Fibroblast of mammary gland (primary cell): Measurements from ENCODE around the gene CTSE.
A peak's percentile ranks its signal among the peaks of the same experiment; 100 is the strongest.

Source experiments
- DNase-seq: peaks from one replicate; pipeline ENCODE4 v3.0.0-alpha.2; 2010; ENCODE audit warnings: low read depth
- H3K4me3 ChIP-seq: 2 replicates; pipeline ENCODE4 v1.5.1; 2011; ENCODE audit warnings: low read depth, mild to moderate bottlenecking, low read length, moderate library complexity; ENCODE audit not compliant: control insufficient read depth
- TF ChIP-seq, protein P1 (sequence below): conservative IDR thresholded peaks from 2 replicates; pipeline ENCODE4 v1.5.1; 2011; ENCODE audit warnings: low read depth, low read length, inconsistent platforms; ENCODE audit not compliant: control insufficient read depth, insufficient read depth

CTSE gene

DNA sequence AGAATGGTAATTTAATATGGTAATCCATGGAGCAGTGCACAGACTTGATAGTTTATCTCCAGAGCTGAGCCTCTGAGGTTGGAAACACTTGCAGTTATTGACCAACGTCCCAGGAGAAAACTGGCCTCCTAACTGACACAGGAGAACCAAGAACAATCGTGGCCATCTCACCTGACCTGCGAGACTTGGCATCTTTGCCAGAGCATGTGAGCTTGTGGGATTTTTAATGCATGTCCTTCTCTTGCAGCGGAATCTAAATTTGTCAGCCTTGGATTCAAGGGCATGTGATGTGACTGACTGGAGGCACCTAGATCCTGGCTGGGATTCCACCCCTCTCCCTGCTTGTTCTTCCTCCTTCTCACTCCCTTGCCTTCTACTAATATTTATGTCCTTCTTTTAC, 52.6 kb downstream of the CTSE start:
- no peak overlapping the region for H3K4me3 ChIP-seq
- DNase-seq: no peak
- TF ChIP-seq, protein P1, sequence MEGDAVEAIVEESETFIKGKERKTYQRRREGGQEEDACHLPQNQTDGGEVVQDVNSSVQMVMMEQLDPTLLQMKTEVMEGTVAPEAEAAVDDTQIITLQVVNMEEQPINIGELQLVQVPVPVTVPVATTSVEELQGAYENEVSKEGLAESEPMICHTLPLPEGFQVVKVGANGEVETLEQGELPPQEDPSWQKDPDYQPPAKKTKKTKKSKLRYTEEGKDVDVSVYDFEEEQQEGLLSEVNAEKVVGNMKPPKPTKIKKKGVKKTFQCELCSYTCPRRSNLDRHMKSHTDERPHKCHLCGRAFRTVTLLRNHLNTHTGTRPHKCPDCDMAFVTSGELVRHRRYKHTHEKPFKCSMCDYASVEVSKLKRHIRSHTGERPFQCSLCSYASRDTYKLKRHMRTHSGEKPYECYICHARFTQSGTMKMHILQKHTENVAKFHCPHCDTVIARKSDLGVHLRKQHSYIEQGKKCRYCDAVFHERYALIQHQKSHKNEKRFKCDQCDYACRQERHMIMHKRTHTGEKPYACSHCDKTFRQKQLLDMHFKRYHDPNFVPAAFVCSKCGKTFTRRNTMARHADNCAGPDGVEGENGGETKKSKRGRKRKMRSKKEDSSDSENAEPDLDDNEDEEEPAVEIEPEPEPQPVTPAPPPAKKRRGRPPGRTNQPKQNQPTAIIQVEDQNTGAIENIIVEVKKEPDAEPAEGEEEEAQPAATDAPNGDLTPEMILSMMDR: no peak

DNA sequence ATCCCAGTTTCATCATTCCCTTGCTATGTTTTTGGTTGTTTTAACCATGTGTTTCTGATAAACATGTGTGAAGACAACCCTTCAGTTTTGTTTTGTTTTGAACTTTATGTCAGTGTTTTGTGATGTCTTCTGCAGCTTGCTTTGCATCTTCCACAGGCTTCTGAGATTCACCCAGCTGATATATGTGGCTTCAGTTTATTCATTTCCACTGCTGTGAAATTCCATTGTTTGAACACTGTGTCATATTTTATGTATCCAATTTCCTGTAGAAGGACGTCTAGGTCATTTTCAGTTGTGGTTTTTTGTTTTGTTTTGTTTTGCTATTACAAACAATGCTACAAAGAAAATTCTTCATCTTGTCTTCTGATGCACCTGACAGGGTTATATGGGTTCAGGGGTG, 53.2 kb downstream of the CTSE start:
- no peak overlapping the region for H3K4me3 ChIP-seq
- DNase-seq: peak; percentile 42
- TF ChIP-seq, protein P1: no peak

DNA sequence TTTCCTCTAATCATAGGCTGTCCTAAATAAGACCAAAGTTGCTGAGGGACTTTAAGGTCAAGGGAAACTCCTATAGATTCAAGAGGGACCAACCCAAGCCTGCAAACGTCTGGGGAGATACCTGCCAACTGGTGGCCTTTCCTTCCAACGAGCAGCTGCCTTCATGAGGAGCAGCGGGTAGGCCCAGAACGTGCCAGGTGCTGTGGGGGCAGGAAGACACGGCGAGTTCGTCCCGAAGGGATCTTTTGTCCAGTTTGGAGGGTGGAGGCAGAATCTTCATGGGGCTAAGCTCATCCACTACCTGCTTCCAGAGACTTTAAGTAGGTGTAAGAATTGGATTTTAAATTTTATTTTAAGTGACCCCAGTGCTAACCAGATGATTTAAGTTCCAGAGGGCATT, 54.5 kb downstream of the CTSE start:
- DNase-seq: no peak
- no peak overlapping the region for H3K4me3 ChIP-seq
- TF ChIP-seq, protein P1: no peak

DNA sequence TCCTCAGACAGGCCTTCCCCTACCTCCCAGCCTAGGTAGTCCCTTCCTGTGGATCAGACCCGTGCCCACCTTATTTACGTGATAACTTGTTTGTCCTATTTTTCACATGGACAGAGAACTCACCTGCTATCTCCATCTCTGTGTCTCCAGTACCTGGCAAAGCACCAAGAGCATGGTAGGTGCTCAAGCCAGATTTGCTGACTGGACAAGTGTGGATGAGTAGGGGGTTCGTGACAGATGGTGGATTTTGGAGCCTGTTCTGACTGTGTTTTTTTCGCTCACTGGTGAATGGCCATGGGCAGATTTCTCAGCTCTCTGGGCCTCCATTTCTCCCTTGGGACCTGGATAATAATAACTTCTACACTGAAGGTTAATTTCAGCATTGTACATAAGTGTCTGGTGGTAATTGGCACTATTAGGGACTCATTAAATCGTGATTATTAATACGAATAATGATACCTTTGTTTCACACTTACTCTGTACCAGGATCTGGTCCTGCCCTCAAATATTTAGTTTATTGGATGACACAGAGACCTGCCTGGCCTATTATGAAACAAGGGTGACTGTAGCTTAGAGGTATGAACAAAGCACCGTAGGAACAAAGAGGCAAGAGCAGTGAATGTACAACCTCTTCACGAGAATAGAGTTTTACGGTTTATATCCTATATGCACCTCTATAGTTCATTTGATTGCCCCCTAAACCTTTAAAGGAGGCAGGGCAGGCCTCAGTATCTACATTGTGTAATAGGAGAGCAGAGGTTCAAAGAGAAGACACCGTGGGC, 56.0 kb downstream of the CTSE start:
- peak; percentile 31 for DNase-seq
- H3K4me3 ChIP-seq: no peak overlapping the region
- TF ChIP-seq, protein P1: no peak

DNA sequence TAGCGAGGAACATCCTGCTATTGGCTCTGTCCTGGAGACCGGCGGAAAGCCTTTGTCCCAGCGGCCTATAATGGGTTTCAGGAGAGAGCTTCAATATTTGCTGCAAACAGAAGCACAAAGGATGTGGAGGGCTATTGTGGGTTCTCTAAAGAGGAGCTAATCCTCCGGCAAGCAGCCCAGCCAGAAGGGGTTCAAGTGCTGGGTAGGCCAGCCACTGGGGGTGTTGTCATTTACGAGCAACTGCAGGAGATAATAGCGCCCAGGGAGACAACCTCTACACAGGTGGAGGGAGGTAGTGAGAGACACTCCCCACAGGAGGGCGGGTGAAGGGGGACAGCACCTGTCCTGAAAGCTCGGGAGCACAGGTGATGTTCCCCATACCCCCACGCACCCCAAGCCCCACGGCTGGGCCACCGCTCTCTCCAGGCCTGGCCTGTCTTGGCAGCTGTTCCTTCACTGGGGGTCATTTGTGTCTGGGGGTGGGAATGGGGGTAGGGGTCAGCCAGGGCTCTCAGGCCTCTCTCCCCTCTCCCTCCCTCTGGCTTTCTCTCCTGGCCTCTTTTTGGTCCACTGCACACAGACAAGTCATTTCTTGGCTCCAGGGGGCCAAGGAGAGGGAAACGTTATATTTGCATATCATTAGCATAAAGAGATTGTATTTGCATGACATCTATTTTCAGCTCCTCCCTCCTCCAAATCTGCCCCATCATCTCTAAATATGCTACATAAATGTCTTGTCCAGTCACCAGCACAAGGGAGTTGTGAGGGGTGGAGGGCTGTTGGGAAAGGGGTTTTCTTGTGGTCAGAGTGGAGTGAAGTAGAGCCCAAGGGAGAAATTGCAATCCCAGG, 58.4 kb downstream of the CTSE start:
- no peak for DNase-seq
- TF ChIP-seq, protein P1: no peak
- no peak overlapping the region for H3K4me3 ChIP-seq

DNA sequence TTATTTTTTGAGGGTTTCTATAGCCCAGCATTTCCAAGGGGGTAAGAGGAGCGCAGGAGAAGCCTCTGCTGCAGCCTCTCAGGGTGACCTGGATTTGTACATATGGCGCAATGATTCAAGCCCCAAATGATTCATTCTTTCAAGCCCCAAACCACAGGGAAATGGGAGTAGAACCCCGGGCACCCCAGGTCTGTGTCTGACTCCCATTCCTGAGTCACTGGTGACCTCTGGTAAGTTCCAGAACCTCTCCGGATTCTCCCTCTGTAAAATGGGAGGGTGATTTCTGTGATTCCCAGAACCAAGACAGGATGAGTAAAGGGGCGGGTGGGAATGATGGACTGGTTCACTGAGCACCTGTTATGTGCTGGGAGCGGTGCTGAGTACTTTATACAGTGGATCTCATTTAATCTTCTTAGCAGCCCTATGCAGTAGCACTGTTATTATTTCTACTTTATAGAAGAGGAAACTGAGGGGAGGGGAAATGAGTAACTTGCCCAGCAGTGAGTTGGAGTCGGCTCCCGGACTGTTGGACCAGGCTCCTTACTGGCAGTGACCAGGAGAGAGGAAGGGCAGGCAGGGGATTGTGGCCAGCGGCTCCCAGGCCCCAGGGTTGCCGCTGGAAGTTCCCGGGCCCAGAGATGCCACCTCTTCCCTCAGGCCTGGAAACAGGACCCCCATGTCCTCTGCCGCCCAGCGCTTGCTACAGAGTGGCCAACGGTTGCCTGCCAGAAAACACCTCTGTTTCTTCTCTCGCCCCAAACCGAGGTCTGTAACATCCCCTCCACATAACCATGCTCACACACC, 60.1 kb downstream of the CTSE start:
- peak; percentile 96 for DNase-seq
- no peak overlapping the region for H3K4me3 ChIP-seq
- TF ChIP-seq, protein P1: no peak
